Astrocyte (in vitro differentiated cells and primary cell): ENCODE measurements around the gene PDE9A.

Experiments
- CTCF ChIP-seq: IDR thresholded peaks from 2 replicates; pipeline ENCODE4 v1.5.1; 2011; ENCODE audit warnings: low read depth, mild to moderate bottlenecking, inconsistent platforms, low read length, moderate library complexity; ENCODE audit not compliant: insufficient read depth
- EZH2 ChIP-seq: IDR thresholded peaks from 2 replicates; pipeline ENCODE4 v1.6.1; 2012; ENCODE audit warnings: mild to moderate bottlenecking, low read length, inconsistent platforms; ENCODE audit not compliant: insufficient read depth

- TF ChIP-seq CTCF, result no peak
- TF ChIP-seq EZH2, result no peak
These were observed 111.5 kb downstream of the PDE9A start for GRCh38 chr21:42764883-42765282.
